ENCODE measurements around the gene DROSHA. TPM values are rescaled to one million over a fixed set of nuclear protein-coding genes. Genes with fewer than 3 reads are reported as not detected.

DROSHA gene
- total and polyA plus RNA-seq, 4 donors, result 75.8 to 84.3 (median 82.1) TPM

DNA sequence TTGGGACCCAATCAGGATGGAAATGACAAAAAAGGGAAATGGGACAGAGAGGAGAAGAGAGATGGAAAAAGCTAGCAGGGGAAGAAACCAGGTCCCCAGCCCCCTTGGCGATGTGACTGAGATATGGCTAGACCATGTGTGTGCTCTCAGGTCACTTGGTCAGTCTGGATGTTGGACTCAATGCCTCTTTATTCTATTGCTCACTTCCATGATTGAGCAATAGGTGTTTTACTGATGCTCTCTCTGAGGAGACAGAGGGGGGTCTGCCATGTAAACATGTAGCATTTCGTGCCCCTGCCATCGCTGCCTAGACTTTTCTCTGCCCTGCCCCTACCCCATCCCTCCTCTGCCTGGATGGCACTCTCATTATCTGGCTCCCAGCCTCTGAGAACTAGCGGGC is 150.6 kb downstream of the DROSHA start:
- 93% methylated on average over 4 of the region's 4 CpGs for WGBS (ENCODE audit: insufficient coverage)
- Histone ChIP-seq H3K4me3 (ENCODE audit: low read depth, low read length) (no peak overlapping the region), H3K36me3 (ENCODE audit: control insufficient read depth, insufficient read depth, low read length) (no peaks in the 10 kb centered on the region), H3K4me1 (ENCODE audit: control insufficient read depth, insufficient read depth, low read length) (peaks cover 13% of the 10 kb centered on the region), H3K9me3 (ENCODE audit: control insufficient read depth, insufficient read depth, low read length) (no peaks in the 10 kb centered on the region), H3K27ac (ENCODE audit: low read depth, low read length) (no peak overlapping the region), H3K27me3 (ENCODE audit: control insufficient read depth, insufficient read depth, low read length) (no peaks in the 10 kb centered on the region)
- no peak for DNase-seq (ENCODE audit: low read depth in 4 of 6, low spot score in 6 of 6)

GRCh38 chr5:31380049-31380448 is 151.8 kb downstream of the DROSHA start:
- H3K4me1 ChIP-seq (ENCODE audit: control insufficient read depth, insufficient read depth, low read length), result peaks cover 13% of the 10 kb centered on the region
- 97% methylated on average over 4 of the region's 4 CpGs for WGBS (ENCODE audit: insufficient coverage)
- no peaks in the 10 kb centered on the region for H3K27me3 ChIP-seq (ENCODE audit: control insufficient read depth, insufficient read depth, low read length)
- no peaks in the 10 kb centered on the region for H3K9me3 ChIP-seq (ENCODE audit: control insufficient read depth, insufficient read depth, low read length)
- H3K27ac ChIP-seq (ENCODE audit: low read depth, low read length), result no peak overlapping the region
- H3K36me3 ChIP-seq (ENCODE audit: control insufficient read depth, insufficient read depth, low read length), result no peaks in the 10 kb centered on the region
- no peak for DNase-seq (ENCODE audit: low read depth in 4 of 6, low spot score in 6 of 6)
- no peak overlapping the region for H3K4me3 ChIP-seq (ENCODE audit: low read depth, low read length)

DNA sequence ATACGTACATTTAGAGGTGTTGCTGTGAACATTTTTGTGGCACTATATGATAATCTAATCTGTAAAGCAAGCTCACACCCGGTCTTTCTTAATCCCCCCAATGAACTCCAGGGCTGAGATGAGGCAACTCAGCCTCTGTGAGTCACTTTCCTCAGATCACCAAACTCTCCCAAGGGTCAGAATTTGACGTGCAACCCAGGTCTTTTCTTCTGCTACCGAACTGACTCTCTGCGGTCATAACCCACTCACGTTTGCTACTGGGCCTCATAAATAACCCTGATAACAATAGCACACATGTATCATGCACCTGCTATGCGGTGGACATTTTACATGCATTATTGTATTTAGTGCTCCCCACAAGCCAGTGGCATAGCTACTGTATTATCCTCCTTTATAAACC is 153.1 kb downstream of the DROSHA start:
- 65% methylated on average over 6 of the region's 7 CpGs for WGBS (ENCODE audit: insufficient coverage)
- DNase-seq (ENCODE audit: low read depth in 4 of 6, low spot score in 6 of 6), result no peak
- no peaks in the 10 kb centered on the region for H3K27me3 ChIP-seq (ENCODE audit: control insufficient read depth, insufficient read depth, low read length)
- peaks cover 13% of the 10 kb centered on the region for H3K4me1 ChIP-seq (ENCODE audit: control insufficient read depth, insufficient read depth, low read length)
- no peak overlapping the region for H3K27ac ChIP-seq (ENCODE audit: low read depth, low read length)
- no peak overlapping the region for H3K4me3 ChIP-seq (ENCODE audit: low read depth, low read length)
- no peaks in the 10 kb centered on the region for H3K9me3 ChIP-seq (ENCODE audit: control insufficient read depth, insufficient read depth, low read length)
- no peaks in the 10 kb centered on the region for H3K36me3 ChIP-seq (ENCODE audit: control insufficient read depth, insufficient read depth, low read length)

DNA sequence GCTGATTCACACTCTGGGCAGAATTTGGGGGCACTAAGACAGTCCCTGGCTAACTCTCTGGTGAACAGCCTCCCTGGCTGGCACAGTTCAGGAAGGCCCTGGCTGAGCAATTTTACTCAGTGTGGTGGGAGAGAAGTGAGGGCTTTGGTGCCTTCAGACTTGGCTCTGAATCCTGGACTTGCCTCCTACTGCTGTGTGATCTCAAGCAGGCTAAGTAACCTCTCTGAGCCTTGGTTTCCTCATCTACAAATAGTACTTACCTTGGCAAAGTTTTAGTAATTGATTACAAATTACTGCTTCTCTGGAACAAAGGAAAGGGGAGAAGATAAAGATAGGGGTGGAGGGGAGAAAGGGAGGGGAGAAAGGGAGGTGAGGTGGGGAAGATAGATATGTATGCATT is 153.8 kb downstream of the DROSHA start:
- no peak for DNase-seq (ENCODE audit: low read depth in 4 of 6, low spot score in 6 of 6)
- H3K4me3 ChIP-seq (ENCODE audit: low read depth, low read length), result no peak overlapping the region
- no peak overlapping the region for H3K27ac ChIP-seq (ENCODE audit: low read depth, low read length)
- H3K27me3 ChIP-seq (ENCODE audit: control insufficient read depth, insufficient read depth, low read length), result no peaks in the 10 kb centered on the region
- no peaks in the 10 kb centered on the region for H3K9me3 ChIP-seq (ENCODE audit: control insufficient read depth, insufficient read depth, low read length)
- H3K36me3 ChIP-seq (ENCODE audit: control insufficient read depth, insufficient read depth, low read length), result no peaks in the 10 kb centered on the region
- peaks cover 13% of the 10 kb centered on the region for H3K4me1 ChIP-seq (ENCODE audit: control insufficient read depth, insufficient read depth, low read length)

DNA sequence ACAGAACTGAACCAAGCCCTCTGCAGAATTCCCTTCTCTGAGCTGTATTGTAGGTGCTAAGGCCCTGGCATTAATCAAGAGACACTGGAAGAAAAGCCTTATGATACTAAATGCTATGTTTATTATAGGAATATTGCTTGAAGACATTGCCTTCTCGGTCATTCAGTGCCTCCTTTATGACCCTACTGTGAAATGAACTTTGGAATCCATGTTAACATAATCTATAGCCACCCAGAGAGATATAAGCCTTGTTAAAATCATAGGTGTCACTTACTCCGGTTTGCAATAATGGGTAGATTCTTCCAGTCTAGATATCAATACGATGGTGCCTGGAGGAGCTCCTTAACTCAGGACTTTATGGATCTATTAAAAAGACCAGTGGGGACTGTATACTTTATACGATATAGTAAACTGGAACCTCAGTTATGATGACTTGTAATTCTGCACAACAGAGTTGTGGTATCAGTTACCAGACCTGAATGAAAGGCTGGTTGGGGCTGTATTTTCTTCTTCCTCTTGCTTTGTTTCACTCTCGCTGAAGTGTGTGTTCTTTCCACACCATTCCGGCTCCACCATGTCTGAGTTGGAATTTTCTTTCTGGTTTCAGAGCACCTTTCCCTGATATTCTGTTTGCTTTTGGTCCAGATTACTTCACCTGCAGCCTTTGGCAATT is 154.5 kb downstream of the DROSHA start:
- no peak overlapping the region for H3K27ac ChIP-seq (ENCODE audit: low read depth, low read length)
- H3K27me3 ChIP-seq (ENCODE audit: control insufficient read depth, insufficient read depth, low read length), result no peaks in the 10 kb centered on the region
- WGBS (ENCODE audit: insufficient coverage), result no CpG with 5 or more reads among the region's 6 CpGs
- H3K4me1 ChIP-seq (ENCODE audit: control insufficient read depth, insufficient read depth, low read length), result peaks cover 11% of the 10 kb centered on the region
- no peaks in the 10 kb centered on the region for H3K36me3 ChIP-seq (ENCODE audit: control insufficient read depth, insufficient read depth, low read length)
- no peak for DNase-seq (ENCODE audit: low read depth in 4 of 6, low spot score in 6 of 6)
- H3K4me3 ChIP-seq (ENCODE audit: low read depth, low read length), result no peak overlapping the region
- H3K9me3 ChIP-seq (ENCODE audit: control insufficient read depth, insufficient read depth, low read length), result no peaks in the 10 kb centered on the region

GRCh38 chr5:31375999-31376720 is 155.7 kb downstream of the DROSHA start:
- no peak for DNase-seq (ENCODE audit: low read depth in 4 of 6, low spot score in 6 of 6)
- H3K4me1 ChIP-seq (ENCODE audit: control insufficient read depth, insufficient read depth, low read length), result no peaks in the 10 kb centered on the region
- WGBS (ENCODE audit: insufficient coverage), result 92% methylated on average over 7 of the region's 10 CpGs

GRCh38 chr5:31372124-31372523 is 159.8 kb downstream of the DROSHA start:
- H3K4me1 ChIP-seq (ENCODE audit: control insufficient read depth, insufficient read depth, low read length), result peaks cover 5% of the 10 kb centered on the region
- DNase-seq (ENCODE audit: low read depth in 4 of 6, low spot score in 6 of 6), result no peak
- H3K36me3 ChIP-seq (ENCODE audit: control insufficient read depth, insufficient read depth, low read length), result no peaks in the 10 kb centered on the region
- H3K27me3 ChIP-seq (ENCODE audit: control insufficient read depth, insufficient read depth, low read length), result no peaks in the 10 kb centered on the region
- H3K9me3 ChIP-seq (ENCODE audit: control insufficient read depth, insufficient read depth, low read length), result no peaks in the 10 kb centered on the region
- no peak overlapping the region for H3K27ac ChIP-seq (ENCODE audit: low read depth, low read length)
- no peak overlapping the region for H3K4me3 ChIP-seq (ENCODE audit: low read depth, low read length)
- WGBS (ENCODE audit: insufficient coverage), result 29% methylated on average over 1 of the region's 1 CpG

More at GRCh38 chr5:31375999-31376720, 155.7 kb downstream of the DROSHA start:
- Histone ChIP-seq H3K36me3 (ENCODE audit: control insufficient read depth, insufficient read depth, low read length) (no peaks in the 10 kb centered on the region), H3K27ac (ENCODE audit: low read depth, low read length) (no peak overlapping the region), H3K4me3 (ENCODE audit: low read depth, low read length) (no peak overlapping the region), H3K27me3 (ENCODE audit: control insufficient read depth, insufficient read depth, low read length) (no peaks in the 10 kb centered on the region), H3K9me3 (ENCODE audit: control insufficient read depth, insufficient read depth, low read length) (no peaks in the 10 kb centered on the region)

DNA sequence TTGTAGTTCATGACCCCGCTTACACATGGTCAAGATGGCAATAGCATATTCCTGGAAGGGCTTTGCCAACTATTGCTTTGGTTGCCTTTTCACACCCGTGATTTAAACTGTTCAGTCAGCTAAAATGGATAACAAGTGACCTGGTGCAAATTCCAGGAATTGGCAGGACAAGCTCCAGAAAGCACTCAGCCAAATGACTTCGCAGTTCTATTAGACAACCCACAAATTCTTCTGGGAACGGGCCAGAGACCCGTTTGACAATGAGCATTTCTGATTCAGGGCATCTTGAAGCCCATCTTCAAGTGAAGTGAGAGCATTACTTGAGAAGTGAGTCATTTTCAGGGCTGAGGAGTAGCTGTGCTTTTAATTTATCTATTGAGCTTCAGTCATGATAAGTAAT is 165.0 kb downstream of the DROSHA start:
- WGBS (ENCODE audit: insufficient coverage), result 40% methylated on average over 5 of the region's 5 CpGs
- H3K4me3 ChIP-seq (ENCODE audit: low read depth, low read length), result no peak overlapping the region
- H3K4me1 ChIP-seq (ENCODE audit: control insufficient read depth, insufficient read depth, low read length), result peaks cover 5% of the 10 kb centered on the region
- peak in 3 of 6 donors; percentile 17 to 66 (median 52) for DNase-seq (ENCODE audit: low read depth in 4 of 6, low spot score in 6 of 6)
- H3K27ac ChIP-seq (ENCODE audit: low read depth, low read length), result no peak overlapping the region
- no peaks in the 10 kb centered on the region for H3K9me3 ChIP-seq (ENCODE audit: control insufficient read depth, insufficient read depth, low read length)
- no peaks in the 10 kb centered on the region for H3K36me3 ChIP-seq (ENCODE audit: control insufficient read depth, insufficient read depth, low read length)
- no peaks in the 10 kb centered on the region for H3K27me3 ChIP-seq (ENCODE audit: control insufficient read depth, insufficient read depth, low read length)

DNA sequence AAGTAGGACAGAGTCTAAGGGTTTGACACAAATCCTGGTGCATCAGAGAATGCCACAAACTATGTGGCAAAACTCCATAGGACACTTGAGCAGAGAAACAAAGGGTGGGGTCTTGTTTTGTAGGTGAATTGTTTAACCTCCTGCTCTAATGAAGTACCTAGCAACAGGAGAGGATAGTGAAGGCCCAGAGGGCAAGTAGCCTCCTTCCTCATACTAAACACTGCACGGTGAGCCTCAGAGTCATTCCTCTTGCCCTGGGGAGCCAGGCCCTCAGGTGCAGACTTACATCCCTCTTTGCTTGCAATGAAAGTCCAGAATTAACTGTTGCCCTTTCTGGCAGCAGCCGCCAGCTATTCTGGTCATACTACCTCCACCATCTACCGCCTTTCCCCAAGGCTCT is 166.1 kb downstream of the DROSHA start:
- 96% methylated on average over 3 of the region's 3 CpGs for WGBS (ENCODE audit: insufficient coverage)
- peaks cover 5% of the 10 kb centered on the region for H3K4me1 ChIP-seq (ENCODE audit: control insufficient read depth, insufficient read depth, low read length)
- no peaks in the 10 kb centered on the region for H3K27me3 ChIP-seq (ENCODE audit: control insufficient read depth, insufficient read depth, low read length)
- H3K9me3 ChIP-seq (ENCODE audit: control insufficient read depth, insufficient read depth, low read length), result no peaks in the 10 kb centered on the region
- no peak overlapping the region for H3K4me3 ChIP-seq (ENCODE audit: low read depth, low read length)
- DNase-seq (ENCODE audit: low read depth in 4 of 6, low spot score in 6 of 6), result no peak
- no peaks in the 10 kb centered on the region for H3K36me3 ChIP-seq (ENCODE audit: control insufficient read depth, insufficient read depth, low read length)
- H3K27ac ChIP-seq (ENCODE audit: low read depth, low read length), result no peak overlapping the region

All from spinal cord (tissue), 10 donors.